Suprapubic skin (tissue), 4 donors: ENCODE results near the gene GLUD1.

ENCODE experiments used
- CTCF ChIP-seq, 2 donors: fragments of 200-600 bp in 1 of 2; fragments of 450-650 bp in 1 of 2; sonication (generic) in 1 of 2; IDR thresholded peaks; one replicate each; pipeline ENCODE4 v1.5.1; 2016 to 2019; ENCODE audit warnings: antibody characterized with exemption in 2 of 2, mild to moderate bottlenecking in 1 of 2, moderate library complexity in 1 of 2
- POLR2A ChIP-seq, 2 donors: fragments of 450-650 bp; IDR thresholded peaks; one replicate each; pipeline ENCODE4 v1.6.1; 2017; ENCODE audit warnings: antibody characterized with exemption in 2 of 2, mild to moderate bottlenecking in 2 of 2, moderate library complexity in 2 of 2
- POLR2AphosphoS5 ChIP-seq, 3 donors: sonication (generic); formaldehyde crosslinking; IDR thresholded peaks; one replicate each; pipeline ENCODE4 v1.6.1; 2017; ENCODE audit warnings: antibody characterized with exemption in 3 of 3

- TF ChIP-seq POLR2A (IDR thresholded peaks at IDR 0.05) (no peak), CTCF (IDR thresholded peaks at IDR 0.05) (no peak), POLR2AphosphoS5 (IDR thresholded peaks at IDR 0.05) (no peak)
Measured at GRCh38 chr10:87064651-87065050, 30.0 kb downstream of the GLUD1 start.
